ENCODE measurements around the gene COBL.

The COBL gene

GRCh38 chr7:51327287-51327717 is 10.7 kb upstream of the COBL start:
- DNase-seq (ENCODE audit: low read depth in 2 of 2) = no peak

- DNase-seq (ENCODE audit: low read depth in 2 of 2) = no peak
These were observed 10.2 kb upstream of the COBL start for GRCh38 chr7:51326656-51327286.

- DNase-seq (ENCODE audit: low read depth in 2 of 2) = no peak
These were observed 9.3 kb upstream of the COBL start for GRCh38 chr7:51325908-51326307.

- no peak for DNase-seq (ENCODE audit: low read depth in 2 of 2)
These were observed 8.7 kb upstream of the COBL start for GRCh38 chr7:51325261-51325676.

- DNase-seq (ENCODE audit: low read depth in 2 of 2) = no peak
These were observed 7.7 kb upstream of the COBL start for GRCh38 chr7:51324206-51324898.

GRCh38 chr7:51321961-51322515 is 5.4 kb upstream of the COBL start:
- DNase-seq (ENCODE audit: low read depth in 2 of 2) = no peak

GRCh38 chr7:51318886-51319579 is 2.4 kb upstream of the COBL start:
- DNase-seq (ENCODE audit: low read depth in 2 of 2) = no peak

- DNase-seq (ENCODE audit: low read depth in 2 of 2) = no peak
These were observed 1.4 kb upstream of the COBL start for GRCh38 chr7:51318001-51318400.

GRCh38 chr7:51317582-51317910 is 937 bp upstream of the COBL start:
- no peak for DNase-seq (ENCODE audit: low read depth in 2 of 2)

- DNase-seq (ENCODE audit: low read depth in 2 of 2) = no peak
These were observed 345 bp downstream of the COBL start for GRCh38 chr7:51316262-51316665.

- DNase-seq (ENCODE audit: low read depth in 2 of 2) = no peak
These were observed 982 bp downstream of the COBL start for GRCh38 chr7:51315393-51316261.

- no peak for DNase-seq (ENCODE audit: low read depth in 2 of 2)
These were observed 1.9 kb downstream of the COBL start for GRCh38 chr7:51314726-51315125.

GRCh38 chr7:51313738-51314425 is 2.7 kb downstream of the COBL start:
- no peak for DNase-seq (ENCODE audit: low read depth in 2 of 2)

- no peak for DNase-seq (ENCODE audit: low read depth in 2 of 2)
These were observed 3.5 kb downstream of the COBL start for GRCh38 chr7:51312951-51313737.

GRCh38 chr7:51311166-51311565 is 5.4 kb downstream of the COBL start:
- no peak for DNase-seq (ENCODE audit: low read depth in 2 of 2)

GRCh38 chr7:51310131-51310583 is 6.5 kb downstream of the COBL start:
- DNase-seq (ENCODE audit: low read depth in 2 of 2) = no peak

- no peak for DNase-seq (ENCODE audit: low read depth in 2 of 2)
These were observed 7.1 kb downstream of the COBL start for GRCh38 chr7:51309361-51310130.

- no peak for DNase-seq (ENCODE audit: low read depth in 2 of 2)
These were observed 7.9 kb downstream of the COBL start for GRCh38 chr7:51308696-51309095.

- no peak for DNase-seq (ENCODE audit: low read depth in 2 of 2)
These were observed 8.3 kb downstream of the COBL start for GRCh38 chr7:51308265-51308664.

All from activated CD4-positive, alpha-beta T cell treated with anti-CD3 and anti-CD28 coated beads for 24 hours (primary cell).